Fibroblast of peridontal ligament (primary cell): ENCODE data around the gene NRP1.
"Not testable (repeated sequence)": the region's sequence is repeated elsewhere in the genome, so short reads cannot be mapped to it uniquely, and the experiment has no call there.

Experiments
- DNase-seq: peaks from one replicate; pipeline ENCODE4 v3.0.0-alpha.2; 2010; ENCODE audit errors: extremely low read depth

The NRP1 gene

DNA sequence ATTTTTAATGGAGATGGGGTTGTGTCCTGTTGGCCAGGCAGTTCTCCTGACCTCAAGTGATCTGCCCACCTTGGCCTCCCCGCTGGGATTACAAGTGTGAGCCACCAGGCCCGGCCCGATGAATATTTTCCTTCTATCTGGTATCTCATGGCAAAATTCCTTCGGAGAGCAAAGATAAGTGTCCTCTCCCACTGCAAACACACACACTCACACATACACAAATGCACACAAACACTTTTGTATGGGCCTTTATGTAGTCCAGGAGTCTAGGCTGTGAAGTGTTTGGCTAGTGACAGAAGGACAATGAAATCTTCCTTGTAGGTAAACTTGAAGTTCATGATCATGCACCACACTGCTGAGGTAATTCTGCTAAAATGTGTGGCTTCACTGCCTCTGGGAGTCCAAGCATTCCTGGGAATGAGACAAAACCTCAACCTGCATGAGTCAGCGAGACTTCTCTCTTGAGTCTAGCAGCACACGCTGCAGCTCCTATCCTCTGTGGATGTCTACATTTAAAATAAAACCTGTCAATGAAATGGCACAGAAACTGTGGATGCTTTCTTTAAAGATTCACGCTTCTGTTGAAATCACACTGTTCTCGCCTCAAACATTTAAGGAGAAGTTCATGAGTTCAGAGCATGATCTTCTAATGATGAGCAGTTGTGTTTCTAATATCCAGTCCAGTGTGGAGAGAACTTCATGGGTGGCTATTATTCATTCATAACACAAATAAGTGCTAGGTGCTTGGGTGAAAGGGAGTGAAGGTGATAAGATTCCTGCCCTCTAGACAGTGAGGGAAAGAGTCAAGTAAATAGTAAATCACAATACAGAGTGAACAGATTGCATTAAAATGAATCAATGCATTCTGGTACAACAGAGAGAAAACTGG, 96.5 kb downstream of the NRP1 start:
- peak; percentile 91 for DNase-seq

DNA sequence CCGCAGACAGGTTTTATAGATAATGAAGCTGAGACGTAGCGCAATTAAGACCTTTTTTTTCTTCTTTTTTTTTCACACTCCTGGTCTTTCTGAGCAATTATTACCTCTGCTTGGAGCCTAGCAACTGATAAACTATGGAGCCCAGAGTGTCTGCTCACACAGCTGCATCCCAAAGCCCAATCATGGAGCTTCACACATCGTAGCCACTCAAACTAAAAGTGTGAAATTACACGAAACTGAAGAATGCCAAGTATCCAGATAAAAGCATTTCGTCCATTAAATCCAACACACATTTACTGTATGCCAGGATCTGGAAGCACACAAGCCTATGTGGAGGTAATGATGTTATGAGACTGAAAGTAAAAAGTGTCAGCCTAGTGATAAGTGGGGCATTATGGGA, 97.6 kb downstream of the NRP1 start:
- DNase-seq: no peak

- no peak for DNase-seq
Observed at GRCh38 chr10:33235951-33236350, 98.5 kb downstream of the NRP1 start.

DNA sequence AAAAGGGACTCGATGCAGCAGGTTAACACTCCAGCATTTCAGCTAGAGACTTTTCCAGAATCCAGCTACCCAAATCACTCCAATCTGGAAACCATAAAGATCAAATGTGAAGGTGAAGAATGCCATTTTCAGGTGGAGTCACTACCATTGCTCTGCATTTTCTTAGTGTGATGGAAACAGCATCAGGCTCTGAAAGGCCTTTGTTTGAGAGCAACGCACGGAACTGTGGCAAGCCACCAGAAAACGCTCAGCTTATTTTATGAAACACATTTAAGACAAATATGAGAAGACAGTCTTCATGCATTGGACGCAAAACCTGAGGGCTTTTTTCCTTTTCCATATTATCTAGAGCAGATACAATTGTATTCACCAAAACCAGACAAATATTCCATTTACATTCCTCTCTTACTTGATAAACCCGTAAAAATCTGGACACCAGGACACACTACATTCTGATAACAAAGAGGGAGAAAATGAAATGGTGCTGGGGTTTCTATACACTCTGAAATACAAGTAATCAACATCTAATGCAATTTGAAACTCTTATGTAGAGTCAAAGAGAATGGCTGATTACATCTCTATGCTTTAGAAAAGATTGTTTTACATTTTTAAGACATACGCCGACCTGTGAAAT, 99.1 kb downstream of the NRP1 start:
- DNase-seq: no peak

- no peak for DNase-seq
Observed at GRCh38 chr10:33234831-33235237, 99.6 kb downstream of the NRP1 start.

DNA sequence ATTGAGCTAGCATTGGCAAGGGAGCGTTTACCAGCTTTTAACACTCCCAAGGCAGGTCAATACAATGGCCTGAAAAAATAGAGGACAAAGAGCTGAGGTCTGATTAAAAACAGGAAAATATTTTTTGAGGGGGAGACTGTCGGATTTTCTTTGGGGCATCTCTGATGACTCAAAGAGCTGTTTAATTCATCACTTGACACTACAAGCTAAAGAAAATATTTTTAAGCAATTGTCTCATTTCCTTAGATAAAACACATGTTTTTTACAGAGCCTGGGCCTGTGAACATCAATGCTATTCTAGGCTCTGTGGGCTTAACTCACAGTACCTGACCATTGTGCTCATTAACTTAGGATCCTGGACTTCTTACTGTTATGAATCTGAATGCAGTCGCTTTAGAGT, 100.8 kb downstream of the NRP1 start:
- no peak for DNase-seq

DNA sequence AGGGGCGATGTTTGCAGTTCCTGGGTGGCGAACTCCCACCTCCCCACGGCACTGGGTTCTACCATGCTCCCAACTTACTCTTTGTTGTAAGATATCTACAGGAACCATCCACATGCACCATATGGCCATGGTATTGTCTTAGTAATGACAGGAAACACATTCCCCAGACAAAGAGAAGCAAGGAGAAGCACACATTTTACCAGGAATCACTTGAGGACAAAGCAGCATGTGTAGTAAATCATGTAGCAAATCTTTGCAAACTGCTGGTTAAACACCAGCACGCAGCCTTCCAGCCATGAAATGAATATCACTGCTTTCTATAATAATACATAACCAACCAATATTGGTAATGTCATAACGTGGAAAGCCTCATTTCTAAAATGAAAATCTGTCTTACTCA, 101.2 kb downstream of the NRP1 start:
- no peak for DNase-seq

GRCh38 chr10:33231621-33232350, 102.7 kb downstream of the NRP1 start:
- no peak for DNase-seq

- DNase-seq: no peak
Observed at GRCh38 chr10:33229949-33230267, 104.6 kb downstream of the NRP1 start.

- peak; percentile 76 for DNase-seq
Observed at GRCh38 chr10:33229252-33229948, 105.1 kb downstream of the NRP1 start.

DNA sequence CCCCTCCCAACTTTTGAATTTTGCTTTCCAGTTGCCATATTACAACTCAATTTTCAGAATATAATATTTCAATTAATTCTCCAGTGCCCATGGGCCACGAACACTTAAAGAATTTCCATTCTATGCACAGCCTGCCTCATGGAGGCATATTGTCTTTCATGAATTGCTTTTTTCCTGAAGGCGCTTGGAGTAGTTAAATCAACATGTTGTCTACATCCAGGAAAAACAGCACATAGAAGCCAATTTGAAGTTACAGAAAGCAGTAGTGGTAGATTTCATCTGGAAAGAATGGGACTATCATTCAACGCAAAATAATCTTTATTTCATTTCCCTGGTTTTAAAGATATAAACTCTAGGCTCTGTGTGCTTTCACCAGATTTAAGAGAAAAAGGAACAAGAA, 106.0 kb downstream of the NRP1 start:
- no peak for DNase-seq

DNA sequence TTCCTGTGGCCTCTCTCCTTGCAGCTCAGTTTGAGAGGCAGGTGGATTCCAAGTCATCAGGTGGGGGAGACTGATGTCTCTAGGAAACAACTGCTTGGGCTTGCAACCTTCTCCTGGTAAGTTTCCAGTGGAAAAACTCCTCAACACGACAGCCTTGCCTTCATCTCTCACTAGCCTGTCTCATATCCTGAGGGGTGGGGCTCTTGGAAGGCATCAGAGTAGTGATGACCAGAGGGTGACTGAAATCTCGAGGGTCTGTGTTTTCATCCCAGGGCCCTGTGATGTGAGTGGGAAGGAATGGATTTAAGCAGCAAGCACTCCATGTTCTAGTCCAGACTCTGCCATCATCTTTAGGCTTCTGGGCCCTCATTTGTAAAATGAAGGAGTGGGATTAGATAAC, 107.0 kb downstream of the NRP1 start:
- no peak for DNase-seq

- DNase-seq: no peak
Observed at GRCh38 chr10:33224251-33224965, 110.1 kb downstream of the NRP1 start.

DNA sequence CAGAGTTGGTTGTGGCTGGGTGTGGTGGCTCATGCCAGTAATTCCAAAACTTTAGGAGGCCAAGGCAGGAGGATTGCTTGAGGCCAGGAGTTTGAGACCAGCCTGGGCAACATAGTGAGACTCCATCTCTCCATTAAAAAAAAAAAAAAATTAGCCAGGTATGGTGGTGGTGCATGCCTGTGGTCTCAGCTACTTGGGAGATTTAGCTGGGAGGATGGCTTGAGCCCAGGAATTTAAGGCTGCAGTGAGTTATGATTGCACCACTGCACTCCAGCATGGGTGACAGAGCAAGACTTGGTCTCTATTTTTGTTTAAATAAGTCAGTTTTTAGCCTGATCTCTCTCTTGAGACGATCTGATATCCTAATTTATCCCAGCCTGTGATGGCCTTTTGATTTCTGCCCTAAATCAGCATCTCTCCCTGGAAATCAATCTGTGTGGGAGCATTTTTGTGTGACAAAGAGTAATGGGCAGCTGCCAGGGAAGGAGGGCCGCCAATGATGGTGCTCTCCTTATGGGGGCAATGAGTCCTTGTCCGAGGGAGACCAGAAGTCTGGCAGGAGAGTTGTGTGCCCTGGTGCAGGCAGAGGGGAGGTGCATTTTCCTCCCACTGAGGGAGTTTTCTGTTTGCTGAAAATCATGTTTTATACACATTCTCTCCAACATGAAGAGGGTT, 111.0 kb downstream of the NRP1 start:
- peak; percentile 54 for DNase-seq

- DNase-seq: not testable (repeated sequence)
Observed at GRCh38 chr10:33222304-33222703, 112.2 kb downstream of the NRP1 start.

- no peak for DNase-seq
Observed at GRCh38 chr10:33217854-33218253, 116.6 kb downstream of the NRP1 start.

DNA sequence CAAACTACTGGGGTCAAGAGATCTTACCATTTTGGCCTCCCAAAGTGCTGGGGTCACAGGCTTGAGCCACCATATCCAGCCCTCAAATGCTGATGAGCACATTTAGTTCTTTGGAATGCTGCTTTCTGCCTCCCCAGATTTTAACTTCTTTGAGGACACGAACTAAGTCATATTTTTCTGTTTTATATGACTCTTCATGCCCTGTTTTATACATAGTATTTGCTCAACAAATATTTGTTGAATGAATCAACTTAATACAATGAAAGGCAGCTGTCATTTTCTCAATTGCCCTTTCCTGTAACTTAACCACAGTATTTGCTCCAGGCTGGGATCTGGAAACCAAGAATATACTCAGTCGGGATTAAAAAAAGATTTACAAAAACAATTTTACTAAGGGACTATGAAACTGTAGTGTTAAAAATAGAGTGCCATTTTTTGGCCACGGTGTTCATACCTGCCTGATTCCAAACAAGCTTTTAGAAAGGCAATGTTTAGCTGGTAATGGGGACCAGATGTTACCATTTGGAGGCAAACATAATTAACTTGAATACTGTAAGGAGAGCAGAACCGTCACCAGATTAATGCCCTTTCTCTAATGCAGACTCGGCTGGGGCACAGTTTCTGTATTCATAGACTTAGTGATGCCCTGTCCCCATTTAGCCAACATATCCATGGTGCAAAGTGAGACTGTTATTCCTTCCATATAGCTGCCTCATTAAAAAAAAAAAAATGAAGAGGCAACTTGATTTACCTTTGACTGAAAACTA, 117.6 kb downstream of the NRP1 start:
- DNase-seq: peak; percentile 79

GRCh38 chr10:33215635-33216034, 118.8 kb downstream of the NRP1 start:
- peak; percentile 42 for DNase-seq

DNA sequence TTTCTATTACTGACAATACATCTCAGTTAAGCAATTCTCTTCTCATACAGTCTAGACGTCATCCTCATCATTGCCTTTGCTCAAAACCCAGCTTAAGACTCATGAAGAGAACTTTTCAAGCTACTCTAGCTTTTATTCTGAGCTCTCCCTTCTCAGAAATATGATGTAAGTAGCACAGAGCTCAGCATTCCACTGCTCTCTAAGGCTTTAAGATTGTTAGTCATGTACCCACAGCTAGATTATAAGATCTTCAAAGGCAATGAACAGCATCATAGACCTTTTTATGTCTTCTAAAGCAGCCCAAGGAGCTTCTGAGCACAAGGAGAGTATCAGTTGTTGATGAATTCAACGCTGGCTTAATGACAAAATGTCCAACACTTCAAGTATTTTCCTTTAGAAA, 119.3 kb downstream of the NRP1 start:
- DNase-seq: peak; percentile 95

DNA sequence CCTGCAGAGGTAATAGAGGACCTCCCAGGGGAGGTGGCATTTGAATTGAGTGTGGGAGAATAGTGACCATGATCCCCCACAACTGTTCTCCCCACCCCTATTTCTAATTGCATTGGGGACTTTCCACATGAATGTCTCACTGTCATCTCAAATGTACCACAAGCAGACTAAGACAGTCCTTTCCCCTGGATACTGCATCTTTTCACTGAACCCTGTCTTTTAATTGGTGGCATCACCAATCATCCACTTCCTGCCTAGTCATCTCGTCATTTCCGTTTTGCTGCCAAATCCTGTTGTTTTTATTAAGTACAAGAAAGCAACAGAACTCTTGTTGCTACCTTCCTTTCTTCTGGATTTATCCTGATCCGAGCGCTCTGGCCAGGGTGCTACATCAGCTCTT, 120.3 kb downstream of the NRP1 start:
- no peak for DNase-seq
